Sigmoid colon (tissue), 7 donors: ENCODE results near the gene MGAT1. TPM values are rescaled to one million over a fixed set of nuclear protein-coding genes. Genes with fewer than 3 reads are reported as not detected.

Source experiments
- DNase-seq: peaks from one replicate; pipeline ENCODE4 v3.0.0-alpha.2; 2019
- H3K27ac ChIP-seq, 4 donors: fragments of 200-600 bp; sonication (generic); one replicate each; pipeline ENCODE4 v1.5.1; 2016 to 2019; ENCODE audit warnings: mild to moderate bottlenecking in 1 of 4
- H3K27me3 ChIP-seq, 3 donors: fragments of 200-600 bp; sonication (generic); one replicate each; pipeline ENCODE4 v1.5.1; 2019; ENCODE audit warnings: mild to moderate bottlenecking in 1 of 3
- H3K36me3 ChIP-seq, 4 donors: fragments of 200-600 bp; sonication (generic); one replicate each; pipeline ENCODE4 v1.5.1; 2016 to 2019
- H3K4me1 ChIP-seq, 4 donors: fragments of 200-600 bp; sonication (generic); one replicate each; pipeline ENCODE4 v1.5.1; 2017 to 2019
- H3K4me3 ChIP-seq, 4 donors: fragments of 200-600 bp; sonication (generic); one replicate each; pipeline ENCODE4 v1.5.1; 2017 to 2019; ENCODE audit warnings: mild to moderate bottlenecking in 2 of 4, moderate library complexity in 1 of 4
- H3K9me3 ChIP-seq, 4 donors: fragments of 200-600 bp in 3 of 4; sonication (generic) in 3 of 4; one replicate each; pipeline versions ENCODE4 v1.5.1 to v1.6.1; 2013 to 2019
- EP300 ChIP-seq, 4 donors: sonication (generic); formaldehyde crosslinking; IDR thresholded peaks; one replicate each; pipeline ENCODE4 v1.6.1; 2017; ENCODE audit warnings: antibody characterized with exemption in 4 of 4
- POLR2A ChIP-seq, 2 donors: fragments of 450-650 bp; IDR thresholded peaks; one replicate each; pipeline ENCODE4 v1.6.1; 2016; ENCODE audit warnings: antibody characterized with exemption in 2 of 2, mild to moderate bottlenecking in 2 of 2, moderate library complexity in 2 of 2
- POLR2AphosphoS5 ChIP-seq, 4 donors: sonication (generic); formaldehyde crosslinking; IDR thresholded peaks; one replicate each; pipeline ENCODE4 v1.6.1; 2017; ENCODE audit warnings: antibody characterized with exemption in 4 of 4
- WGBS, 2 donors: extraction: QIAGEN DNeasy Blood & Tissue Kit; methylation state at CpG; one replicate each; pipeline ENCODE4 v1.1.7; 2013; 5-methylcytosine and 5-hydroxymethylcytosine counted together
- intact Hi-C: fragments of 100-400 bp; cut with DNase I; formaldehyde crosslinking; loops from one replicate; pipeline ENCODE4 v1.15.1; 2023
- polyA plus RNA-seq, 3 donors: library from polyadenylated mRNA; stranded (reverse); fragments of 200-250 nt; gene quantifications; one replicate each; pipeline ENCODE4 v1.2.3, GENCODE V29; 2013
- total RNA-seq, 4 donors: library from RNA; depleted of rRNA; stranded (reverse); fragments of >200 nt; gene quantifications; one replicate each; pipeline ENCODE4 v1.1.0, GENCODE V29; 2016
- TF ChIP-seq, protein P1 (sequence below), 4 experiments: fragments of 450-650 bp in 3 of 4; fragments of 200-600 bp in 1 of 4; IDR thresholded peaks; one replicate each; pipeline ENCODE4 v1.5.1; 2016 to 2019; ENCODE audit warnings: antibody characterized with exemption in 4 of 4, mild to moderate bottlenecking in 3 of 4, moderate library complexity in 2 of 4
- donor health status: healthy with polysubstance abuse.
- donor health status: Bipolar disorder and iron deficiency.
- donor health status: healthy.

Gene MGAT1
- total and polyA plus RNA-seq, 7 donors: 41.4 to 149 (median 105) TPM

DNA sequence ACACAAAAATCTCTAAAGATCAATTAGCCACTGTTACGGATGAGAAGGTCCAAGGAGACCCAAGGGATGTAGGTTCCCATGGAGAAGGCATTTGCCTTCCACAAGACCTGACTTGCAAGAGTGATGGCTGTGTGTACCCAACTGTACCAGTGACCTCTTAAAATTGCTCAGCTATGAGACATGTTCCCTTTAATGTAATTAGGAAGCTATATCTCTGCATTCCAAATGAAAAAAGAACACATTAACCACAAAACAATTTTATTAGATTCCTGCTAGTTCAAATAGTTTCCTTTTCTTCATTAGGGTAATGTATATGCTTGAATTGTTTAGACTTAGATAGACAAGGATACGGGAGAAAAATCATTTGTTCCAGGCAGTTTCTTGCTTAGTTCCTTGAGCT is 66.1 kb downstream of the MGAT1 start:
- Histone ChIP-seq H3K27me3 (peaks cover 0 to 3% (median 0%) of the 10 kb centered on the region in 3 donors), H3K27ac (no peak overlapping the region), H3K36me3 (no peaks in the 10 kb centered on the region), H3K4me3 (no peak overlapping the region), H3K9me3 (no peaks in the 10 kb centered on the region), H3K4me1 (no peaks in the 10 kb centered on the region)
- intact Hi-C loops: no loop called here
- WGBS, 2 donors: 75 to 79% methylated on average over 2 of the region's 2 CpGs
- TF ChIP-seq POLR2AphosphoS5 (IDR thresholded peaks at IDR 0.05): no peak
- TF ChIP-seq POLR2A (IDR thresholded peaks at IDR 0.05): no peak
- TF ChIP-seq, protein P1, sequence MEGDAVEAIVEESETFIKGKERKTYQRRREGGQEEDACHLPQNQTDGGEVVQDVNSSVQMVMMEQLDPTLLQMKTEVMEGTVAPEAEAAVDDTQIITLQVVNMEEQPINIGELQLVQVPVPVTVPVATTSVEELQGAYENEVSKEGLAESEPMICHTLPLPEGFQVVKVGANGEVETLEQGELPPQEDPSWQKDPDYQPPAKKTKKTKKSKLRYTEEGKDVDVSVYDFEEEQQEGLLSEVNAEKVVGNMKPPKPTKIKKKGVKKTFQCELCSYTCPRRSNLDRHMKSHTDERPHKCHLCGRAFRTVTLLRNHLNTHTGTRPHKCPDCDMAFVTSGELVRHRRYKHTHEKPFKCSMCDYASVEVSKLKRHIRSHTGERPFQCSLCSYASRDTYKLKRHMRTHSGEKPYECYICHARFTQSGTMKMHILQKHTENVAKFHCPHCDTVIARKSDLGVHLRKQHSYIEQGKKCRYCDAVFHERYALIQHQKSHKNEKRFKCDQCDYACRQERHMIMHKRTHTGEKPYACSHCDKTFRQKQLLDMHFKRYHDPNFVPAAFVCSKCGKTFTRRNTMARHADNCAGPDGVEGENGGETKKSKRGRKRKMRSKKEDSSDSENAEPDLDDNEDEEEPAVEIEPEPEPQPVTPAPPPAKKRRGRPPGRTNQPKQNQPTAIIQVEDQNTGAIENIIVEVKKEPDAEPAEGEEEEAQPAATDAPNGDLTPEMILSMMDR (IDR thresholded peaks at IDR 0.05): no peak
- TF ChIP-seq EP300 (IDR thresholded peaks at IDR 0.05): no peak
- no peak for DNase-seq

Other genes starting within 250 kb of the MGAT1 start
- gene SCGB3A1, start 211.3 kb downstream of the MGAT1 start, total RNA-seq: not detected
- gene SCGB3A1, start 211.3 kb downstream of the MGAT1 start, polyA plus RNA-seq: under 1 TPM in 1 of 3 donors, not detected in 2; 0.83 TPM
- gene FLT4, start 153.2 kb downstream of the MGAT1 start, total RNA-seq: 10 to 100 TPM in 1 of 4 donors, 1 to 10 TPM in 3; 5.3 to 16.9 (median 8.6) TPM
- 1 to 10 TPM in 1 of 3 donors, under 1 TPM in 2; 0.23 to 6.2 (median 0.60) TPM for gene FLT4, start 153.2 kb downstream of the MGAT1 start, polyA plus RNA-seq
- not detected for gene OR2Y1, start 62.7 kb downstream of the MGAT1 start, total RNA-seq
- not detected for gene OR2Y1, start 62.7 kb downstream of the MGAT1 start, polyA plus RNA-seq
- 10 to 100 TPM; 18.7 to 34.6 (median 27.3) TPM for gene ZFP62, start 58.5 kb upstream of the MGAT1 start, total RNA-seq
- gene ZFP62, start 58.5 kb upstream of the MGAT1 start, polyA plus RNA-seq: 10 to 100 TPM; 12.9 to 23.7 (median 16.2) TPM
- gene BTNL8, start 96.4 kb upstream of the MGAT1 start, total RNA-seq: under 1 TPM in 2 of 4 donors, not detected in 2; 0.27 to 0.71 TPM
- 10 to 100 TPM; 15.6 to 32.2 (median 16.0) TPM for gene BTNL8, start 96.4 kb upstream of the MGAT1 start, polyA plus RNA-seq
- under 1 TPM in 1 of 4 donors, not detected in 3; 0.36 TPM for gene BTNL3, start 186.0 kb upstream of the MGAT1 start, total RNA-seq
- 10 to 100 TPM; 18.0 to 25.6 (median 18.3) TPM for gene BTNL3, start 186.0 kb upstream of the MGAT1 start, polyA plus RNA-seq
- gene BTNL9, start 237.5 kb upstream of the MGAT1 start, total RNA-seq: 10 to 100 TPM in 1 of 4 donors, 1 to 10 TPM in 3; 4.2 to 34.9 (median 7.1) TPM
- gene BTNL9, start 237.5 kb upstream of the MGAT1 start, polyA plus RNA-seq: 1 to 10 TPM in 2 of 3 donors, under 1 TPM in 1; 0.46 to 5.0 (median 1.8) TPM